WTC11 (cell line): Measurements from ENCODE around the gene SLC44A2. TPM values are rescaled to one million over a fixed set of nuclear protein-coding genes. Genes with fewer than 3 reads are reported as not detected.

ENCODE experiments used
- ATAC-seq: fragments of 200-7000 bp; cut with Tn5 transposase; 2 replicates; pipeline ENCODE4 v1.10.0; 2021; ENCODE audit warnings: mild to moderate bottlenecking, moderate library complexity
- CTCF ChIA-PET: fragments of 300-600 bp; sonication (Branson Sonifier 250); formaldehyde crosslinking; loops from one replicate; lab custom pipeline; 2021; ENCODE audit warnings: antibody characterized with exemption; lab: Charles Lee
- POLR2A ChIA-PET: fragments of 350-600 bp; sonication (Branson Sonifier 250); formaldehyde crosslinking; loops from one replicate; lab custom pipeline; 2021; ENCODE audit warnings: antibody characterized with exemption; lab: Charles Lee
- DNase-seq: peaks from one replicate; pipeline ENCODE4 v3.0.0; 2021; ENCODE audit warnings: low spot score
- H3K27ac Mint-ChIP-seq: 2 replicates; pipeline ENCODE4 v1.8.0; 2021; ENCODE audit warnings: mixed read lengths
- H3K27me3 Mint-ChIP-seq: 2 replicates; pipeline ENCODE4 v1.8.0; 2021; ENCODE audit warnings: low read depth, mild to moderate bottlenecking, moderate library complexity, mixed read lengths
- H3K36me3 Mint-ChIP-seq: 2 replicates; pipeline ENCODE4 v1.8.0; 2021; ENCODE audit warnings: mixed read lengths
- H3K4me1 Mint-ChIP-seq: 2 replicates; pipeline ENCODE4 v1.8.0; 2022; ENCODE audit warnings: mixed read lengths
- H3K4me3 Mint-ChIP-seq: 2 replicates; pipeline ENCODE4 v1.8.0; 2021; ENCODE audit warnings: mild to moderate bottlenecking, moderate library complexity, mixed read lengths
- H3K9me3 Mint-ChIP-seq: 2 replicates; pipeline ENCODE4 v1.8.0; 2021; ENCODE audit warnings: mixed read lengths
- AR ChIP-seq: fragments of 250-450 bp; sonication (Bioruptor Pico); IDR thresholded peaks from 2 replicates; pipeline ENCODE4 v1.9.0; 2021; ENCODE audit warnings: mild to moderate bottlenecking
- ATF2 ChIP-seq: sonication (generic); formaldehyde crosslinking; IDR thresholded peaks from 2 replicates; pipeline ENCODE4 v1.8.1; 2022; ENCODE audit warnings: low read depth, missing genetic modification reagents, borderline replicate concordance
- ELF4 ChIP-seq: sonication (generic); formaldehyde crosslinking; IDR thresholded peaks from 2 replicates; pipeline ENCODE4 v1.8.1; 2022; ENCODE audit warnings: low read depth, mild to moderate bottlenecking, moderate library complexity, missing genetic modification reagents
- FOXP4 ChIP-seq: sonication (generic); formaldehyde crosslinking; IDR thresholded peaks from 2 replicates; pipeline ENCODE4 v1.8.0; 2022; ENCODE audit warnings: mild to moderate bottlenecking, missing genetic modification reagents
- HMGXB4 ChIP-seq: sonication (generic); formaldehyde crosslinking; IDR thresholded peaks from 2 replicates; pipeline ENCODE4 v1.8.1; 2023; ENCODE audit warnings: mild to moderate bottlenecking, moderate library complexity, missing genetic modification reagents
- JUN ChIP-seq: sonication (generic); formaldehyde crosslinking; IDR thresholded peaks from 2 replicates; pipeline ENCODE4 v1.8.0; 2023; ENCODE audit warnings: mild to moderate bottlenecking, missing genetic modification reagents
- NR2C2 ChIP-seq: sonication (generic); formaldehyde crosslinking; IDR thresholded peaks from 2 replicates; pipeline ENCODE4 v1.8.0; 2022; ENCODE audit warnings: mild to moderate bottlenecking, missing genetic modification reagents
- OVOL2 ChIP-seq: fragments of 250-450 bp; sonication (Bioruptor Pico); IDR thresholded peaks from 2 replicates; pipeline ENCODE4 v1.9.0; 2021; ENCODE audit warnings: mild to moderate bottlenecking, borderline replicate concordance
- RELA ChIP-seq: sonication (generic); formaldehyde crosslinking; IDR thresholded peaks from 2 replicates; pipeline ENCODE4 v1.8.1; 2022; ENCODE audit warnings: missing genetic modification reagents, mild to moderate bottlenecking, borderline replicate concordance
- ZBTB43 ChIP-seq: sonication (generic); formaldehyde crosslinking; IDR thresholded peaks from 2 replicates; pipeline ENCODE4 v1.8.1; 2023; ENCODE audit warnings: mild to moderate bottlenecking, missing genetic modification reagents
- ZMAT4 ChIP-seq: fragments of 250-450 bp; sonication (Bioruptor Pico); IDR thresholded peaks from 2 replicates; pipeline ENCODE4 v1.9.0; 2021; ENCODE audit warnings: mild to moderate bottlenecking
- ZNF263 ChIP-seq: sonication (generic); formaldehyde crosslinking; IDR thresholded peaks from 2 replicates; pipeline ENCODE4 v1.8.1; 2022; ENCODE audit warnings: low read depth, mild to moderate bottlenecking, moderate library complexity, missing genetic modification reagents
- ZNF671 ChIP-seq: fragments of 250-450 bp; sonication (Bioruptor Pico); IDR thresholded peaks from 2 replicates; pipeline ENCODE4 v1.8.0; 2021; ENCODE audit warnings: mild to moderate bottlenecking
- ZSCAN18 ChIP-seq: fragments of 250-450 bp; sonication (Bioruptor Pico); IDR thresholded peaks from 2 replicates; pipeline ENCODE4 v2.1.2; 2022; ENCODE audit warnings: mild to moderate bottlenecking, moderate library complexity
- total RNA-seq: library from RNA; stranded (reverse); gene quantifications from 3 replicates; pipeline ENCODE4 v1.2.3, GENCODE V29; 2021

SLC44A2 gene
- total RNA-seq, 1 experiment from 2014 or later: 109 TPM

GRCh38 chr19:10642473-10643171, 17.3 kb downstream of the SLC44A2 start (continued):
- no peak for TF ChIP-seq ELF4 (CRISPR knock-in tag)
- TF ChIP-seq ZNF263 (CRISPR knock-in tag): no peak
- TF ChIP-seq NR2C2 (CRISPR knock-in tag): no peak
- TF ChIP-seq ATF2 (CRISPR knock-in tag): no peak
- TF ChIP-seq FOXP4: no peak
- no peak for TF ChIP-seq RELA
- no peak for TF ChIP-seq ZMAT4
- no peak for TF ChIP-seq ZNF671 (CRISPR knock-in tag)
- no peak for TF ChIP-seq ZBTB43 (CRISPR knock-in tag)
- TF ChIP-seq, all 79 proteins: peak for 0

GRCh38 chr19:10643172-10643967, 18.0 kb downstream of the SLC44A2 start:
- 0 out of 2 replicates have a peak overlapping the region, but pooled peaks have one; percentile 14 for H3K4me3 Mint-ChIP-seq
- peaks cover 31% of the 10 kb centered on the region for H3K4me1 Mint-ChIP-seq
- peak overlapping the region; percentile 93 for H3K27ac Mint-ChIP-seq
- ATAC-seq (no peak), DNase-seq (no peak)
- TF ChIP-seq AR (CRISPR knock-in tag) (no peak), HMGXB4 (no peak), OVOL2 (CRISPR knock-in tag) (no peak), ZSCAN18 (CRISPR knock-in tag) (no peak), JUN (no peak)
- no peaks in the 10 kb centered on the region for H3K9me3 Mint-ChIP-seq
- H3K36me3 Mint-ChIP-seq: peaks cover 18% of the 10 kb centered on the region
- H3K27me3 Mint-ChIP-seq: no peaks in the 10 kb centered on the region
- ChIA-PET POLR2A (interaction anchor here (0.5 to 1.8 kb wide), 2 partner anchors 18 to 106 kb away, joined by 3 to 6 read pairs; partner anchors contain the start of gene SLC44A2), CTCF (interaction anchor here (0.6 to 10.7 kb wide), 20 partner anchors 9 to 253 kb away, joined by 3 to 276 read pairs (median 10); partner anchors contain the start of genes CDC37, CDKN2D, DNM2 and QTRT1)
